ENCODE data around the gene MICAL1. TPM values are rescaled to one million over a fixed set of nuclear protein-coding genes. Genes with fewer than 3 reads are reported as not detected.

Gene MICAL1
- total and polyA plus RNA-seq, 10 of the 15 experiments (the other 5 are each of a cell fraction or from before 2014, with no cell fraction given), result 0.32 to 71.6 (median 45.3) TPM

DNA sequence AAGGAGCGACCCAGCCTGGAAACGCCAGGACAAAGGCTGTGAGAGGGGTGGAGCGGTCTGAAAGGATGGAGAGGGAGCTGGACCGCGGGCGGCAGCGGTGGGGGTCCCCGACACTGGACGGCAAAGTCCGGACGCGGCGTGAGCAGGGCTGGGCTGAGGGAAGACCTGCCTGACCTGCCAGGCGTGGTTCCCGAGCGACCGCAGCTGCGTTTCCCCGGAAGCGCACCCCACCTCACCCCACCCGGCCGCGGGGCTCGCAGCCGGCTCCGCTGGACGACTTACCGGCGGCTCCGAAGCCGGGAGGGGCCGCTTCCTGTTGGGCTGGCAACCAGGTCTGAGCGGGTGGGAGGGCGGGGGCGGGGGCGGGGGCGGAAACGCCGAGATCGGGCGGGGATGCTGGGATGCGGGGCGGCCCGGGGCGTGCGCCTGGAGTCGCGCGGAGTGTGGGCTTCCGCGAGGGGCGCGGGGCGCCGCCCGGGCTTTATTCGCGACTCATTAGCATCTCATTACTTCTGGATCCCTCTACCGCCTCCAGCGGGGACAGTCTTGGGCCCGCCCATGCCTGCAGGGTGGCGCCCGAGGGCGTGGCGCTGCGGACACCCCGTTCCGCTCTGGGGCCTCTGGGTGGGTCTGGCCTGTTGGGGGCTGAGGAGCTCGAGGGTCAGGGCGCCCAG is at the start of gene MICAL1 (continued):
- TF ChIP-seq ETV6 (conservative IDR thresholded peaks at IDR 0.05 in 1 of 2, IDR thresholded peaks at IDR 0.05 in 1 of 2; ENCODE audit: borderline replicate concordance in 1 of 2, low read depth in 1 of 2), result peak in 1 of 2 experiments; percentile 69; a peak in 2 of 4 replicates
- TF ChIP-seq TCF3 (IDR thresholded peaks at IDR 0.05; ENCODE audit: borderline replicate concordance, insufficient read depth, low read depth, low read length), result peak; percentile 68
- TF ChIP-seq IRF4 (IDR thresholded peaks at IDR 0.05; ENCODE audit: low read depth, low read length), result no peak
- TF ChIP-seq NR2C2 (IDR thresholded peaks at IDR 0.05; ENCODE audit: borderline replicate concordance, control insufficient read depth, insufficient read length, low read depth), result no peak
- TF ChIP-seq, protein P1, sequence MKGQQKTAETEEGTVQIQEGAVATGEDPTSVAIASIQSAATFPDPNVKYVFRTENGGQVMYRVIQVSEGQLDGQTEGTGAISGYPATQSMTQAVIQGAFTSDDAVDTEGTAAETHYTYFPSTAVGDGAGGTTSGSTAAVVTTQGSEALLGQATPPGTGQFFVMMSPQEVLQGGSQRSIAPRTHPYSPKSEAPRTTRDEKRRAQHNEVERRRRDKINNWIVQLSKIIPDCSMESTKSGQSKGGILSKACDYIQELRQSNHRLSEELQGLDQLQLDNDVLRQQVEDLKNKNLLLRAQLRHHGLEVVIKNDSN (IDR thresholded peaks at IDR 0.05; ENCODE audit: borderline replicate concordance, extremely low read length, insufficient read depth, low read depth, low read length), result no peak
- no peak for TF ChIP-seq ZNF207 (IDR thresholded peaks at IDR 0.05; ENCODE audit: borderline replicate concordance)
- no peak for TF ChIP-seq TBL1XR1 (IDR thresholded peaks at IDR 0.05; ENCODE audit: low read depth, low read length)
- TF ChIP-seq, protein P2, sequence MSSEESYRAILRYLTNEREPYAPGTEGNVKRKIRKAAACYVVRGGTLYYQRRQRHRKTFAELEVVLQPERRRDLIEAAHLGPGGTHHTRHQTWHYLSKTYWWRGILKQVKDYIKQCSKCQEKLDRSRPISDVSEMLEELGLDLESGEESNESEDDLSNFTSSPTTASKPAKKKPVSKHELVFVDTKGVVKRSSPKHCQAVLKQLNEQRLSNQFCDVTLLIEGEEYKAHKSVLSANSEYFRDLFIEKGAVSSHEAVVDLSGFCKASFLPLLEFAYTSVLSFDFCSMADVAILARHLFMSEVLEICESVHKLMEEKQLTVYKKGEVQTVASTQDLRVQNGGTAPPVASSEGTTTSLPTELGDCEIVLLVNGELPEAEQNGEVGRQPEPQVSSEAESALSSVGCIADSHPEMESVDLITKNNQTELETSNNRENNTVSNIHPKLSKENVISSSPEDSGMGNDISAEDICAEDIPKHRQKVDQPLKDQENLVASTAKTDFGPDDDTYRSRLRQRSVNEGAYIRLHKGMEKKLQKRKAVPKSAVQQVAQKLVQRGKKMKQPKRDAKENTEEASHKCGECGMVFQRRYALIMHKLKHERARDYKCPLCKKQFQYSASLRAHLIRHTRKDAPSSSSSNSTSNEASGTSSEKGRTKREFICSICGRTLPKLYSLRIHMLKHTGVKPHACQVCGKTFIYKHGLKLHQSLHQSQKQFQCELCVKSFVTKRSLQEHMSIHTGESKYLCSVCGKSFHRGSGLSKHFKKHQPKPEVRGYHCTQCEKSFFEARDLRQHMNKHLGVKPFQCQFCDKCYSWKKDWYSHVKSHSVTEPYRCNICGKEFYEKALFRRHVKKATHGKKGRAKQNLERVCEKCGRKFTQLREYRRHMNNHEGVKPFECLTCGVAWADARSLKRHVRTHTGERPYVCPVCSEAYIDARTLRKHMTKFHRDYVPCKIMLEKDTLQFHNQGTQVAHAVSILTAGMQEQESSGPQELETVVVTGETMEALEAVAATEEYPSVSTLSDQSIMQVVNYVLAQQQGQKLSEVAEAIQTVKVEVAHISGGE (CRISPR knock-in tag; IDR thresholded peaks at IDR 0.05), result no peak
- TF ChIP-seq, protein P3, sequence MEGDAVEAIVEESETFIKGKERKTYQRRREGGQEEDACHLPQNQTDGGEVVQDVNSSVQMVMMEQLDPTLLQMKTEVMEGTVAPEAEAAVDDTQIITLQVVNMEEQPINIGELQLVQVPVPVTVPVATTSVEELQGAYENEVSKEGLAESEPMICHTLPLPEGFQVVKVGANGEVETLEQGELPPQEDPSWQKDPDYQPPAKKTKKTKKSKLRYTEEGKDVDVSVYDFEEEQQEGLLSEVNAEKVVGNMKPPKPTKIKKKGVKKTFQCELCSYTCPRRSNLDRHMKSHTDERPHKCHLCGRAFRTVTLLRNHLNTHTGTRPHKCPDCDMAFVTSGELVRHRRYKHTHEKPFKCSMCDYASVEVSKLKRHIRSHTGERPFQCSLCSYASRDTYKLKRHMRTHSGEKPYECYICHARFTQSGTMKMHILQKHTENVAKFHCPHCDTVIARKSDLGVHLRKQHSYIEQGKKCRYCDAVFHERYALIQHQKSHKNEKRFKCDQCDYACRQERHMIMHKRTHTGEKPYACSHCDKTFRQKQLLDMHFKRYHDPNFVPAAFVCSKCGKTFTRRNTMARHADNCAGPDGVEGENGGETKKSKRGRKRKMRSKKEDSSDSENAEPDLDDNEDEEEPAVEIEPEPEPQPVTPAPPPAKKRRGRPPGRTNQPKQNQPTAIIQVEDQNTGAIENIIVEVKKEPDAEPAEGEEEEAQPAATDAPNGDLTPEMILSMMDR (IDR thresholded peaks at IDR 0.05 in 2 of 3, conservative IDR thresholded peaks at IDR 0.05 in 1 of 3; ENCODE audit: control insufficient read depth in 2 of 3, extremely low read depth in 1 of 3, insufficient read depth in 1 of 3, low read depth in 3 of 3, low read length in 3 of 3), result peak in 2 of 3 experiments; percentile 19 to 45; a peak in 4 of 6 replicates
- TF ChIP-seq EP300 (IDR thresholded peaks at IDR 0.05; ENCODE audit: borderline replicate concordance in 1 of 2, control insufficient read depth in 1 of 2, low read depth in 2 of 2, low read length in 2 of 2), result 0 out of 4 replicates have a peak, but pooled peaks of 1 of the 2 experiments have one; percentile 20
- peak; percentile 86 for TF ChIP-seq RUNX3 (IDR thresholded peaks at IDR 0.05; ENCODE audit: low read length)
- TF ChIP-seq BMI1 (IDR thresholded peaks at IDR 0.05; ENCODE audit: borderline replicate concordance), result no peak
- TF ChIP-seq, protein P4, sequence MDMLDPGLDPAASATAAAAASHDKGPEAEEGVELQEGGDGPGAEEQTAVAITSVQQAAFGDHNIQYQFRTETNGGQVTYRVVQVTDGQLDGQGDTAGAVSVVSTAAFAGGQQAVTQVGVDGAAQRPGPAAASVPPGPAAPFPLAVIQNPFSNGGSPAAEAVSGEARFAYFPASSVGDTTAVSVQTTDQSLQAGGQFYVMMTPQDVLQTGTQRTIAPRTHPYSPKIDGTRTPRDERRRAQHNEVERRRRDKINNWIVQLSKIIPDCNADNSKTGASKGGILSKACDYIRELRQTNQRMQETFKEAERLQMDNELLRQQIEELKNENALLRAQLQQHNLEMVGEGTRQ (IDR thresholded peaks at IDR 0.05; ENCODE audit: borderline replicate concordance, low read depth, low read length), result no peak
- peak; percentile 9 for TF ChIP-seq SP1 (IDR thresholded peaks at IDR 0.05; ENCODE audit: low read depth, low read length)
- TF ChIP-seq KLF5 (IDR thresholded peaks at IDR 0.05; ENCODE audit: partially characterized antibody), result peak; percentile 30
- TF ChIP-seq DPF2 (IDR thresholded peaks at IDR 0.05), result peak; percentile 20; the same call in 1 of the 2 replicates
- TF ChIP-seq, protein P5, sequence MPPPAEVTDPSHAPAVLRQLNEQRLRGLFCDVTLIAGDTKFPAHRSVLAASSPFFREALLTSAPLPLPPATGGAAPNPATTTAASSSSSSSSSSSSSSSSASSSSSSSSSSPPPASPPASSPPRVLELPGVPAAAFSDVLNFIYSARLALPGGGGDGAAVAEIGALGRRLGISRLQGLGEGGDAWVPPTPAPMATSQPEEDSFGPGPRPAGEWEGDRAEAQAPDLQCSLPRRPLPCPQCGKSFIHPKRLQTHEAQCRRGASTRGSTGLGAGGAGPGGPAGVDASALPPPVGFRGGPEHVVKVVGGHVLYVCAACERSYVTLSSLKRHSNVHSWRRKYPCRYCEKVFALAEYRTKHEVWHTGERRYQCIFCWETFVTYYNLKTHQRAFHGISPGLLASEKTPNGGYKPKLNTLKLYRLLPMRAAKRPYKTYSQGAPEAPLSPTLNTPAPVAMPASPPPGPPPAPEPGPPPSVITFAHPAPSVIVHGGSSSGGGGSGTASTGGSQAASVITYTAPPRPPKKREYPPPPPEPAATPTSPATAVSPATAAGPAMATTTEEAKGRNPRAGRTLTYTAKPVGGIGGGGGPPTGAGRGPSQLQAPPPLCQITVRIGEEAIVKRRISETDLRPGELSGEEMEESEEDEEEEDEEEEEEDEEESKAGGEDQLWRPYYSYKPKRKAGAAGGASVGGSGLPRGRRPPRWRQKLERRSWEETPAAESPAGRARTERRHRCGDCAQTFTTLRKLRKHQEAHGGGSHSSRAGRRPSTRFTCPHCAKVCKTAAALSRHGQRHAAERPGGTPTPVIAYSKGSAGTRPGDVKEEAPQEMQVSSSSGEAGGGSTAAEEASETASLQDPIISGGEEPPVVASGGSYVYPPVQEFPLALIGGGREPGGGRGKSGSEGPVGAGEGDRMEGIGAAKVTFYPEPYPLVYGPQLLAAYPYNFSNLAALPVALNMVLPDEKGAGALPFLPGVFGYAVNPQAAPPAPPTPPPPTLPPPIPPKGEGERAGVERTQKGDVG (CRISPR knock-in tag; IDR thresholded peaks at IDR 0.05), result no peak
- peak; percentile 8; the same call in 1 of the 2 replicates for TF ChIP-seq LARP7 (IDR thresholded peaks at IDR 0.05)

Measured in GM12878 (cell line).